Heart left ventricle (tissue), 16 donors: ENCODE data around the gene MRAP. TPM values are rescaled to one million over a fixed set of nuclear protein-coding genes. Genes with fewer than 3 reads are reported as not detected.

Source experiments
- ATAC-seq, 4 donors: fragments of 200-7000 bp; cut with Tn5 transposase; one replicate each; pipeline ENCODE4 v1.9.1; 2020 to 2022; ENCODE audit warnings: moderate library complexity in 4 of 4, mild to moderate bottlenecking in 3 of 4, moderate number of reproducible peaks in 1 of 4
- DNase-seq, 5 donors: peaks; one replicate each; pipeline ENCODE4 v3.0.0-alpha.2; 2020
- H3K27ac ChIP-seq, 12 donors: fragments of 200-600 bp; sonication (generic) in 4 of 12; one replicate each; pipeline versions ENCODE4 v1.5.0 to v1.8.0; 2016 to 2022; ENCODE audit warnings: mild to moderate bottlenecking in 2 of 12
- H3K27me3 ChIP-seq, 9 donors: fragments of 200-600 bp; sonication (generic) in 2 of 9; one replicate each; pipeline versions ENCODE4 v1.5.1 to v1.8.0; 2016 to 2022; ENCODE audit warnings: mild to moderate bottlenecking in 3 of 9
- H3K36me3 ChIP-seq, 9 donors: fragments of 200-600 bp; sonication (generic) in 2 of 9; one replicate each; pipeline versions ENCODE4 v1.5.0 to v1.8.0; 2018 to 2022; ENCODE audit warnings: mild to moderate bottlenecking in 2 of 9
- H3K4me1 ChIP-seq, 12 donors: fragments of 200-600 bp; sonication (generic) in 4 of 12; one replicate each; pipeline versions ENCODE4 v1.5.0 to v1.8.0; 2016 to 2022; ENCODE audit warnings: mild to moderate bottlenecking in 3 of 12
- H3K4me3 ChIP-seq, 12 donors: fragments of 200-600 bp; sonication (generic) in 4 of 12; one replicate each; pipeline versions ENCODE4 v1.5.0 to v1.8.0; 2017 to 2022; ENCODE audit warnings: mild to moderate bottlenecking in 9 of 12, moderate library complexity in 4 of 12
- H3K9me3 ChIP-seq, 12 donors: fragments of 200-600 bp; sonication (generic) in 4 of 12; one replicate each; pipeline versions ENCODE4 v1.5.0 to v1.8.0; 2016 to 2022; ENCODE audit warnings: mild to moderate bottlenecking in 1 of 12
- CTCF ChIP-seq, 12 donors: fragments of 200-600 bp; sonication (generic) in 4 of 12; IDR thresholded peaks; one replicate each; pipeline versions ENCODE4 v1.5.0 to v1.8.0; 2018 to 2022; ENCODE audit warnings: antibody characterized with exemption in 12 of 12, mild to moderate bottlenecking in 5 of 12
- POLR2A ChIP-seq, 2 donors: fragments of 450-650 bp; IDR thresholded peaks; one replicate each; pipeline ENCODE4 v1.6.1; 2017; ENCODE audit warnings: antibody characterized with exemption in 2 of 2, mild to moderate bottlenecking in 2 of 2, moderate library complexity in 2 of 2
- WGBS, 4 donors: extraction: QIAGEN DNeasy Blood & Tissue Kit in 2 of 4; methylation state at CpG; one replicate each; pipeline versions ENCODE4 v1.1.5 to v1.1.7; 2013 to 2018; 5-methylcytosine and 5-hydroxymethylcytosine counted together
- intact Hi-C, 10 donors: fragments of 100-400 bp; cut with DNase I; formaldehyde crosslinking; loops; one replicate each; pipeline versions ENCODE4 v1.11.1 to v1.14.2; 2022
- polyA plus RNA-seq, 2 donors: library from polyadenylated mRNA; stranded (reverse); fragments of 200-250 nt; gene quantifications; one replicate each; pipeline ENCODE4 v1.2.3, GENCODE V29; 2013
- total RNA-seq, 9 donors: library from RNA; depleted of rRNA in 2 of 9; stranded (reverse); fragments of >200 nt in 2 of 9; fragmentation: NEBNext Ultra II Directional in 3 of 9; extraction: Animal tissue kit (Norgen Biotek cat#: 25700) in 3 of 9; gene quantifications; one replicate each; pipeline versions ENCODE4 v1.1.0 to v1.2.4, GENCODE V29; 2016 to 2023
- donor health status: ischemic (EF 13 %, LVEDD 7.1; RV severe dilation, severe dysfunction).
- donor health status: healthy with polysubstance abuse.
- donor health status: DM: no; HTN: yes; CAD: no.
- donor health status: DM: no; HTN: no; CAD: no.
- donor health status: ischemic (EF 25% LVEDD 6.9; RV normal size, moderate dysfunction).
- donor health status: ischemic (EF 25% LVEDD 5.7; RV mildly dilated, moderate dysfunction).
- donor health status: healthy.
- donor health status: DM: yes; HTN: yes; CAD: no.
- donor health status: ischemic (EF 35%, LVEDD 5.7; RV mildly dilated, moderate dysfunction).
- donor health status: nonischemic (EF 11% LVEDD 7.7; RV severe dilation, severe dysfunction).
- donor health status: DM: yes; HTN: yes; CAD: no.
- donor health status: PGD.
- donor health status: ischemic (EF 29% LVEDD 5.4; RV normal size, mild dysfunction).
- donor health status: nonischemic (EF 23%, LVEDD 6.1; RV moderate dilation, normal function).

MRAP gene
- total and polyA plus RNA-seq, 11 donors, result 0.57 to 6.5 (median 1.5) TPM; not detected in 5

- Histone ChIP-seq H3K4me3 (no peak overlapping the region), H3K36me3 (peaks cover 0 to 100% (median 98%) of the 10 kb centered on the region in 9 donors), H3K9me3 (peaks cover 0 to 14% (median 3%) of the 10 kb centered on the region in 12 donors), H3K4me1 (no peaks in the 10 kb centered on the region), H3K27me3 (no peaks in the 10 kb centered on the region), H3K27ac (no peak overlapping the region)
- TF ChIP-seq CTCF (IDR thresholded peaks at IDR 0.05) (no peak), POLR2A (IDR thresholded peaks at IDR 0.05) (no peak)
- WGBS, 4 donors, result 94 to 96% (median 96%) methylated on average over 12 to 14 of the region's 14 CpGs; no CpG with 5 or more reads in 1 of the 4 donors
- DNase-seq, result no peak
- intact Hi-C loops, result no loop called here
- peak in 1 of 4 donors; percentile 17 for ATAC-seq
Measured at GRCh38 chr21:32346951-32347350, 48.3 kb downstream of the MRAP start.

- Histone ChIP-seq H3K4me3 (no peak overlapping the region), H3K27ac (no peak overlapping the region), H3K4me1 (peaks cover 0 to 3% (median 0%) of the 10 kb centered on the region in 12 donors), H3K27me3 (no peaks in the 10 kb centered on the region), H3K36me3 (peaks cover 0 to 100% (median 98%) of the 10 kb centered on the region in 9 donors), H3K9me3 (peaks cover 0 to 14% (median 3%) of the 10 kb centered on the region in 12 donors)
- TF ChIP-seq POLR2A (IDR thresholded peaks at IDR 0.05), result no peak
- no peak for TF ChIP-seq CTCF (IDR thresholded peaks at IDR 0.05)
- DNase-seq (no peak), ATAC-seq (no peak)
- WGBS, 4 donors, result 89 to 96% (median 92%) methylated on average over 7 to 12 of the region's 12 CpGs
- intact Hi-C loops, result no loop called here
Measured at GRCh38 chr21:32347351-32347750, 48.7 kb downstream of the MRAP start.

- DNase-seq (no peak), ATAC-seq (no peak)
- Histone ChIP-seq H3K27me3 (no peaks in the 10 kb centered on the region), H3K36me3 (peaks cover 0 to 100% (median 100%) of the 10 kb centered on the region in 9 donors), H3K9me3 (peaks cover 0 to 14% (median 3%) of the 10 kb centered on the region in 12 donors), H3K4me1 (peaks cover 0 to 7% (median 0%) of the 10 kb centered on the region in 12 donors), H3K4me3 (no peak overlapping the region), H3K27ac (no peak overlapping the region)
- WGBS, 4 donors, result 68 to 82% (median 76%) methylated on average over 6 to 11 of the region's 11 CpGs
- no peak for TF ChIP-seq CTCF (IDR thresholded peaks at IDR 0.05)
- no peak for TF ChIP-seq POLR2A (IDR thresholded peaks at IDR 0.05)
- intact Hi-C loops, result no loop called here
Measured at GRCh38 chr21:32347977-32348376, 49.3 kb downstream of the MRAP start.

GRCh38 chr21:32348604-32349332 lies 50.1 kb downstream of the MRAP start:
- DNase-seq (no peak), ATAC-seq (no peak)
- Histone ChIP-seq H3K36me3 (peaks cover 0 to 100% (median 100%) of the 10 kb centered on the region in 9 donors), H3K27ac (no peak overlapping the region), H3K27me3 (no peaks in the 10 kb centered on the region), H3K4me3 (no peak overlapping the region), H3K9me3 (peaks cover 0 to 10% (median 3%) of the 10 kb centered on the region in 12 donors), H3K4me1 (peaks cover 0 to 7% (median 0%) of the 10 kb centered on the region in 12 donors)
- intact Hi-C loops, result no loop called here
- TF ChIP-seq CTCF (IDR thresholded peaks at IDR 0.05), result no peak
- 82 to 89% (median 88%) methylated on average over 9 of the region's 9 CpGs for WGBS, 4 donors
